SK-N-SH (cell line): ENCODE data around the gene NPR1. TPM values are rescaled to one million over a fixed set of nuclear protein-coding genes. Genes with fewer than 3 reads are reported as not detected.

Experiments used
- CTCF ChIA-PET: fragments of 300-600, 350-600 bp; formaldehyde crosslinking; extraction: SDS; loops from one replicate; lab custom pipeline; 2021; lab: Yijun Ruan, JAX
- POLR2A ChIA-PET: fragments of 350-600 bp; sonication (Branson Sonifier 250); formaldehyde crosslinking; extraction: SDS; loops from one replicate; lab custom pipeline; 2020; ENCODE audit warnings: antibody characterized with exemption, inconsistent platforms; lab: Yijun Ruan, JAX
- DNase-seq: peaks from one replicate; pipeline ENCODE4 v3.0.0; 2012
- H2AFZ ChIP-seq: fragments of 200-600 bp; sonication (generic); 2 replicates; pipeline ENCODE4 v1.8.1; 2016; ENCODE audit warnings: antibody characterized with exemption, mild to moderate bottlenecking, low read depth
- H3F3A ChIP-seq: fragments of 200-600 bp; sonication (generic); replicated peaks from 2 replicates; pipeline ENCODE3; 2016; ENCODE audit warnings: antibody characterized with exemption, mild to moderate bottlenecking; ENCODE audit not compliant: insufficient read depth
- H3K27ac ChIP-seq, 2 experiments: fragments of 200-500 bp in 1 of 2; fragments of 200-600 bp in 1 of 2; sonication (Bioruptor generic) in 1 of 2; sonication (generic), shearing (Covaris generic) in 1 of 2; 2 replicates each; pipeline versions ENCODE4 v1.5.1 to v1.6.1; 2014 to 2016; ENCODE audit warnings: low read depth in 2 of 2, inconsistent platforms in 1 of 2, low read length in 1 of 2, mild to moderate bottlenecking in 1 of 2, mixed read lengths in 1 of 2
- H3K27me3 ChIP-seq: fragments of 200-600 bp; sonication (generic), shearing (Covaris generic); 2 replicates; pipeline ENCODE4 v1.6.1; 2016; ENCODE audit warnings: mixed run types; ENCODE audit not compliant: insufficient read depth
- H3K36me3 ChIP-seq, 2 experiments: fragments of 200-500 bp in 1 of 2; fragments of 200-600 bp in 1 of 2; sonication (Bioruptor generic) in 1 of 2; sonication (generic) in 1 of 2; replicated peaks in 1 of 2; 2 replicates each; pipeline versions ENCODE3 to v1.5.1; 2014 to 2016; ENCODE audit warnings: low read length in 1 of 2, mild to moderate bottlenecking in 1 of 2; ENCODE audit not compliant: insufficient read depth in 2 of 2, control insufficient read depth in 1 of 2
- H3K4me1 ChIP-seq, 2 experiments: fragments of 200-500 bp in 1 of 2; fragments of 200-600 bp in 1 of 2; sonication (Bioruptor generic) in 1 of 2; sonication (generic), shearing (Covaris generic) in 1 of 2; 2 replicates each; pipeline versions ENCODE4 v1.5.1 to v1.6.1; 2014 to 2016; ENCODE audit warnings: low read depth in 1 of 2, low read length in 1 of 2, mixed run types in 1 of 2; ENCODE audit not compliant: insufficient read depth in 2 of 2, control insufficient read depth in 1 of 2
- H3K4me2 ChIP-seq: fragments of 200-600 bp; sonication (generic), shearing (Covaris generic); 2 replicates; pipeline ENCODE4 v1.6.1; 2017; ENCODE audit warnings: mixed run types
- H3K4me3 ChIP-seq, 2 experiments: fragments of 200-500 bp in 1 of 2; fragments of 200-600 bp in 1 of 2; sonication (Bioruptor generic) in 1 of 2; sonication (generic), shearing (Covaris generic) in 1 of 2; 2 replicates each; pipeline versions ENCODE4 v1.5.1 to v1.8.1; 2014 to 2016; ENCODE audit warnings: low read depth in 2 of 2, inconsistent platforms in 1 of 2, low read length in 1 of 2, mild to moderate bottlenecking in 1 of 2, mixed read lengths in 1 of 2, moderate library complexity in 1 of 2
- H3K79me2 ChIP-seq: fragments of 200-600 bp; sonication (generic); 2 replicates; pipeline ENCODE4 v1.8.1; 2017; ENCODE audit warnings: mild to moderate bottlenecking; ENCODE audit not compliant: insufficient read depth
- H3K9ac ChIP-seq: fragments of 200-600 bp; sonication (generic); 2 replicates; pipeline ENCODE4 v1.6.1; 2017; ENCODE audit warnings: mixed run types
- H3K9me2 ChIP-seq: fragments of 200-600 bp; sonication (generic); 2 replicates; pipeline ENCODE4 v1.6.1; 2017; ENCODE audit warnings: mixed run types
- H3K9me3 ChIP-seq: fragments of 200-600 bp; sonication (generic); 2 replicates; pipeline ENCODE4 v1.6.1; 2017; ENCODE audit warnings: mixed run types, mild to moderate bottlenecking, moderate library complexity
- H4K20me1 ChIP-seq: fragments of 200-600 bp; sonication (generic); 2 replicates; pipeline ENCODE4 v1.6.1; 2017; ENCODE audit warnings: mild to moderate bottlenecking, mixed run types; ENCODE audit not compliant: insufficient read depth
- ELF1 ChIP-seq: IDR thresholded peaks from 2 replicates; pipeline ENCODE4 v1.4.0; 2012
- EP300 ChIP-seq, 2 experiments: IDR thresholded peaks; 2 replicates each; pipeline versions ENCODE4 v1.4.0 to v1.6.1; 2012; ENCODE audit warnings: borderline replicate concordance in 1 of 2, low read depth in 1 of 2, low read length in 1 of 2
- FOXM1 ChIP-seq: IDR thresholded peaks from 2 replicates; pipeline ENCODE4 v1.4.0; 2012; ENCODE audit warnings: low read depth, mild to moderate bottlenecking
- JUND ChIP-seq: IDR thresholded peaks from 2 replicates; pipeline ENCODE4 v1.4.0; 2012
- NRF1 ChIP-seq: IDR thresholded peaks from 2 replicates; pipeline ENCODE4 v1.6.1; 2012; ENCODE audit warnings: low read depth, mild to moderate bottlenecking, low read length
- RXRA ChIP-seq: IDR thresholded peaks from 2 replicates; pipeline ENCODE4 v1.4.0; 2012; ENCODE audit warnings: low read depth, mild to moderate bottlenecking, borderline replicate concordance
- WGBS: methylation state at CpG from one replicate; pipeline ENCODE4 v1.1.6; 2017; ENCODE audit warnings: low lambda C conversion rate; 5-methylcytosine and 5-hydroxymethylcytosine counted together
- polyA plus RNA-seq, 3 experiments: library from polyadenylated mRNA; depleted of rRNA; stranded (reverse); fragments of >200 nt; gene quantifications; 2 replicates each; pipeline ENCODE4 v1.2.3, GENCODE V29; 2012
- TF ChIP-seq, protein P1 (sequence below): fragments of 200-600 bp; sonication (generic); IDR thresholded peaks from 2 replicates; pipeline ENCODE4 v1.6.1; 2017; ENCODE audit warnings: antibody characterized with exemption, mild to moderate bottlenecking, moderate library complexity
- TF ChIP-seq, protein P2 (sequence below): IDR thresholded peaks from 2 replicates; pipeline ENCODE4 v1.4.0; 2012; ENCODE audit warnings: low read depth, borderline replicate concordance
- TF ChIP-seq, protein P3 (sequence below): IDR thresholded peaks from 2 replicates; pipeline ENCODE4 v1.4.0; 2012; ENCODE audit warnings: low read depth

Gene NPR1
- polyA plus RNA-seq, 1 of the 3 experiments (the other 2 are of a cell fraction) = 0.12 TPM

DNA sequence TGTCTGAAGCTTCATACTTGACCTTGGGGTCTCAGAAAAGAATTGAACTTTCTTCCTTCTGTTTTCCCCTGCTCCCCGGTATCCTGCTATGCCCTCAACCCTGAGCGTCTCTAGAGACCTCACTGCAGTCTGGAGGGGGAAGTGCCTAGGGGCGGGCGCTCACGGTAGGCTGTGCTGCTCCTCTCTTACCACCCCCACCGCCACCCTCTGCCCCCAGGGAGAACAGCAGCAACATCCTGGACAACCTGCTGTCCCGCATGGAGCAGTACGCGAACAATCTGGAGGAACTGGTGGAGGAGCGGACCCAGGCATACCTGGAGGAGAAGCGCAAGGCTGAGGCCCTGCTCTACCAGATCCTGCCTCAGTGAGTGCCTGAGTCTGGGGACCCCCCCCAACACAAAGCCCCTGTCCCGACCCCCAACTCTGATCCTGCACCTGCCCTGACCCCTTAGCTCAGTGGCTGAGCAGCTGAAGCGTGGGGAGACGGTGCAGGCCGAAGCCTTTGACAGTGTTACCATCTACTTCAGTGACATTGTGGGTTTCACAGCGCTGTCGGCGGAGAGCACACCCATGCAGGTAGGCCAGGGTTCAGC, 10.3 kb downstream of the NPR1 start:
- no peak overlapping the region for H3K4me2 ChIP-seq
- POLR2A ChIA-PET = no interaction called here
- no peak overlapping the region for H2AFZ ChIP-seq
- CTCF ChIA-PET = interaction anchor here (0.6 to 1.8 kb wide), 2 partner anchors 9 to 28 kb away, joined by 3 to 14 read pairs; partner anchors contain the start of gene NPR1
- TF ChIP-seq, protein P1, sequence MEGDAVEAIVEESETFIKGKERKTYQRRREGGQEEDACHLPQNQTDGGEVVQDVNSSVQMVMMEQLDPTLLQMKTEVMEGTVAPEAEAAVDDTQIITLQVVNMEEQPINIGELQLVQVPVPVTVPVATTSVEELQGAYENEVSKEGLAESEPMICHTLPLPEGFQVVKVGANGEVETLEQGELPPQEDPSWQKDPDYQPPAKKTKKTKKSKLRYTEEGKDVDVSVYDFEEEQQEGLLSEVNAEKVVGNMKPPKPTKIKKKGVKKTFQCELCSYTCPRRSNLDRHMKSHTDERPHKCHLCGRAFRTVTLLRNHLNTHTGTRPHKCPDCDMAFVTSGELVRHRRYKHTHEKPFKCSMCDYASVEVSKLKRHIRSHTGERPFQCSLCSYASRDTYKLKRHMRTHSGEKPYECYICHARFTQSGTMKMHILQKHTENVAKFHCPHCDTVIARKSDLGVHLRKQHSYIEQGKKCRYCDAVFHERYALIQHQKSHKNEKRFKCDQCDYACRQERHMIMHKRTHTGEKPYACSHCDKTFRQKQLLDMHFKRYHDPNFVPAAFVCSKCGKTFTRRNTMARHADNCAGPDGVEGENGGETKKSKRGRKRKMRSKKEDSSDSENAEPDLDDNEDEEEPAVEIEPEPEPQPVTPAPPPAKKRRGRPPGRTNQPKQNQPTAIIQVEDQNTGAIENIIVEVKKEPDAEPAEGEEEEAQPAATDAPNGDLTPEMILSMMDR = no peak
- no peak for TF ChIP-seq JUND
- TF ChIP-seq, protein P2, sequence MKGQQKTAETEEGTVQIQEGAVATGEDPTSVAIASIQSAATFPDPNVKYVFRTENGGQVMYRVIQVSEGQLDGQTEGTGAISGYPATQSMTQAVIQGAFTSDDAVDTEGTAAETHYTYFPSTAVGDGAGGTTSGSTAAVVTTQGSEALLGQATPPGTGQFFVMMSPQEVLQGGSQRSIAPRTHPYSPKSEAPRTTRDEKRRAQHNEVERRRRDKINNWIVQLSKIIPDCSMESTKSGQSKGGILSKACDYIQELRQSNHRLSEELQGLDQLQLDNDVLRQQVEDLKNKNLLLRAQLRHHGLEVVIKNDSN = no peak
- no peak for TF ChIP-seq NRF1
- TF ChIP-seq FOXM1 = no peak
- no peak for TF ChIP-seq EP300 (IDR thresholded peaks at IDR 0.05; ENCODE audit: borderline replicate concordance in 1 of 2, low read depth in 1 of 2, low read length in 1 of 2)
- TF ChIP-seq, protein P3, sequence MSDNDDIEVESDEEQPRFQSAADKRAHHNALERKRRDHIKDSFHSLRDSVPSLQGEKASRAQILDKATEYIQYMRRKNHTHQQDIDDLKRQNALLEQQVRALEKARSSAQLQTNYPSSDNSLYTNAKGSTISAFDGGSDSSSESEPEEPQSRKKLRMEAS = no peak
- no peak for TF ChIP-seq ELF1
- TF ChIP-seq, all 33 proteins: peak for 0
- Histone ChIP-seq H3F3A (no peaks in the 10 kb centered on the region), H3K9me2 (no peaks in the 10 kb centered on the region), H3K79me2 (no peaks in the 10 kb centered on the region), H3K36me3 (no peaks in the 10 kb centered on the region), H3K9ac (no peak overlapping the region), H3K27ac (no peak overlapping the region), H3K9me3 (no peaks in the 10 kb centered on the region), H3K4me3 (no peak overlapping the region), H3K27me3 (no peaks in the 10 kb centered on the region; the same call in 1 of the 2 replicates), H4K20me1 (no peaks in the 10 kb centered on the region), H3K4me1 (no peaks in the 10 kb centered on the region; a peak in 1 of 4 replicates)
- peak; percentile 12 for DNase-seq
- WGBS = 83% methylated on average over 13 of the region's 18 CpGs

DNA sequence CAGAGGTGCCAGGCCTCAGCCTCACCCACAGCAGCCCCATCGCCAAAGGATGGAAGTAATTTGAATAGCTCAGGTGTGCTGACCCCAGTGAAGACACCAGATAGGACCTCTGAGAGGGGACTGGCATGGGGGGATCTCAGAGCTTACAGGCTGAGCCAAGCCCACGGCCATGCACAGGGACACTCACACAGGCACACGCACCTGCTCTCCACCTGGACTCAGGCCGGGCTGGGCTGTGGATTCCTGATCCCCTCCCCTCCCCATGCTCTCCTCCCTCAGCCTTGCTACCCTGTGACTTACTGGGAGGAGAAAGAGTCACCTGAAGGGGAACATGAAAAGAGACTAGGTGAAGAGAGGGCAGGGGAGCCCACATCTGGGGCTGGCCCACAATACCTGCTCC, 15.0 kb downstream of the NPR1 start:
- CTCF ChIA-PET = interaction anchor here (1.2 kb wide), 1 partner anchor 17 kb away, joined by 5 read pairs; no protein-coding TSS in a partner anchor

More for the DNA sequence above, 15.0 kb downstream of the NPR1 start:
- POLR2A ChIA-PET = no interaction called here
- Histone ChIP-seq H3K27ac (no peak overlapping the region), H3K9me2 (no peaks in the 10 kb centered on the region), H2AFZ (no peak overlapping the region), H3K79me2 (no peaks in the 10 kb centered on the region), H3K27me3 (no peaks in the 10 kb centered on the region), H3K4me2 (no peak overlapping the region), H3F3A (no peaks in the 10 kb centered on the region), H4K20me1 (no peaks in the 10 kb centered on the region), H3K4me3 (no peak overlapping the region), H3K4me1 (peaks cover 0 to 11% of the 10 kb centered on the region in 2 experiments; a peak in 1 of 4 replicates), H3K9ac (no peak overlapping the region), H3K9me3 (no peaks in the 10 kb centered on the region), H3K36me3 (no peaks in the 10 kb centered on the region)
- no peak for DNase-seq
- 73% methylated on average over 3 of the region's 4 CpGs for WGBS
- no peak for TF ChIP-seq RXRA
